Glutamatergic neuron (in vitro differentiated cells): ENCODE data around the gene IL36B. TPM values are rescaled to one million over a fixed set of nuclear protein-coding genes. Genes with fewer than 3 reads are reported as not detected.
A peak's percentile ranks its signal among the peaks of the same experiment; 100 is the strongest.

Experiments
- DNase-seq: peaks from one replicate; pipeline ENCODE4 v3.0.0; 2022
- H3K27ac Mint-ChIP-seq: one replicate; pipeline ENCODE4 v1.8.0; 2020; ENCODE audit warnings: mild to moderate bottlenecking, mixed read lengths, inconsistent platforms; ENCODE audit not compliant: unreplicated experiment
- H3K27me3 Mint-ChIP-seq: one replicate; pipeline ENCODE4 v1.8.0; 2020; ENCODE audit warnings: mild to moderate bottlenecking, moderate library complexity, mixed read lengths, inconsistent platforms; ENCODE audit not compliant: unreplicated experiment
- H3K36me3 Mint-ChIP-seq: one replicate; pipeline ENCODE4 v1.8.0; 2020; ENCODE audit warnings: mild to moderate bottlenecking, mixed read lengths, inconsistent platforms; ENCODE audit not compliant: unreplicated experiment
- H3K4me1 Mint-ChIP-seq: one replicate; pipeline ENCODE4 v1.8.0; 2020; ENCODE audit warnings: mild to moderate bottlenecking, low read depth, mixed read lengths, inconsistent platforms; ENCODE audit not compliant: unreplicated experiment
- H3K4me3 Mint-ChIP-seq: one replicate; pipeline ENCODE4 v1.8.0; 2020; ENCODE audit warnings: mild to moderate bottlenecking, mixed read lengths, inconsistent platforms; ENCODE audit not compliant: unreplicated experiment
- H3K9me3 Mint-ChIP-seq: one replicate; pipeline ENCODE4 v1.8.0; 2020; ENCODE audit warnings: mild to moderate bottlenecking, moderate library complexity, mixed read lengths, inconsistent platforms; ENCODE audit not compliant: unreplicated experiment
- CTCF ChIP-seq: fragments of 200-600 bp; sonication (generic); IDR thresholded peaks from one replicate; pipeline ENCODE4 v1.5.0; 2021; ENCODE audit not compliant: partially characterized antibody, unreplicated experiment
- total RNA-seq: library from RNA; stranded (reverse); fragmentation: NEBNext Ultra II Directional; extraction: Animal tissue kit (Norgen Biotek cat#: 25700); gene quantifications from one replicate; pipeline ENCODE4 v1.2.1, GENCODE V29; 2021; ENCODE audit not compliant: unreplicated experiment

Gene IL36B
- total RNA-seq, 1 donor from 2014 or later: not detected

GRCh38 chr2:113081488-113082210 lies 29.0 kb upstream of the IL36B start:
- H3K27ac Mint-ChIP-seq: no peak overlapping the region
- no peak for TF ChIP-seq CTCF
- no peaks in the 10 kb centered on the region for H3K4me1 Mint-ChIP-seq
- H3K27me3 Mint-ChIP-seq: no peaks in the 10 kb centered on the region
- DNase-seq: no peak
- H3K9me3 Mint-ChIP-seq: no peaks in the 10 kb centered on the region
- H3K4me3 Mint-ChIP-seq: no peak overlapping the region
- no peaks in the 10 kb centered on the region for H3K36me3 Mint-ChIP-seq

DNA sequence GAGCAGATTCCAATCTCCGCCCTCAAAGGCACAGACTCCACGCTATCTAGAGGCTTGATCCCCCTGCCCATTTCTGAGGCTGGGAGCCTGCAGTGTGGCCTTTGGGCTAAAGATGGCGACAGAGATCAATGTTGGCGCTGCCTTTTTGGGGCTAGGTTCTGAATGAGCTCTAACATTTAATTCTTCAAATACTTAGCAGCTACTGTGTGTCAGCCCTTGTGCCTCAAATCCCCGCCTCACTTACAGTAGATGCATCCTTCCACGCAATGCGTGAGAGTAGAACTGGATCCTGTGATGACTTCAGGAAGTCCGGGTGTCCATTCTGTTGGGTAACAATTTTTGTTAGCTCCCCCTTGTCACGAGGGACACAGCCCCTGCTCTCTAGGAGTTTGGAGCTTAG lies 27.5 kb upstream of the IL36B start:
- no peaks in the 10 kb centered on the region for H3K36me3 Mint-ChIP-seq
- H3K4me3 Mint-ChIP-seq: no peak overlapping the region
- peak; percentile 65 for TF ChIP-seq CTCF
- H3K27me3 Mint-ChIP-seq: no peaks in the 10 kb centered on the region
- peak; percentile 72 for DNase-seq
- H3K4me1 Mint-ChIP-seq: no peaks in the 10 kb centered on the region
- H3K27ac Mint-ChIP-seq: no peak overlapping the region
- H3K9me3 Mint-ChIP-seq: peaks cover 2% of the 10 kb centered on the region

- Mint-ChIP-seq H3K4me1 (no peaks in the 10 kb centered on the region), H3K9me3 (peaks cover 6% of the 10 kb centered on the region), H3K36me3 (no peaks in the 10 kb centered on the region), H3K27me3 (no peaks in the 10 kb centered on the region), H3K4me3 (no peak overlapping the region), H3K27ac (no peak overlapping the region)
- TF ChIP-seq CTCF: no peak
- DNase-seq: no peak
Measured at GRCh38 chr2:113079131-113079530, 26.5 kb upstream of the IL36B start.

DNA sequence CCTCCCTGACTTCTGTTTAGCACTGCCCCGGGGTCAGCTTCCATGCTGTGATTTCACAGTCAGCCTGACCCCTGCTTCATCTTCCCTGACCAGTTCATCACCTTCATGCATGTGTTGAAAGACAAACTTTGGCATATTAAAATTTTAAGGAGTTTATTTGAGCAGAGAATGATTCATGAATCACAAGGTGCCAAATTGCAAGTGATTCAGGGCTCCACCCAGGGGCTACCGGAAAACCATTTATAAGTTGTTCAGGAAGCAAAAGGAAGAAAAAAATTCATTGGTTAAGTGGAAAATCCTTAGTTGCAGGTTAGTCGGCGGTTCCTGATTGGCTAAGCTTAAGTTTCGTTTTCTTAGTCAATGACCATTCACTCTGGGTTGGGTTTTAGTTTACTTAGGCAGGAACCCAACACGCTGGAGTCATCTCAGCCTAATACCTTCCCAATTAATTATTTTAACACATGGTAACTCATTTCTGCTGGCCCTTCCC lies 25.7 kb upstream of the IL36B start:
- no peak for DNase-seq
- Mint-ChIP-seq H3K4me1 (no peaks in the 10 kb centered on the region), H3K27ac (no peak overlapping the region), H3K27me3 (no peaks in the 10 kb centered on the region), H3K36me3 (no peaks in the 10 kb centered on the region), H3K4me3 (no peak overlapping the region), H3K9me3 (peaks cover 6% of the 10 kb centered on the region)
- TF ChIP-seq CTCF: no peak

DNA sequence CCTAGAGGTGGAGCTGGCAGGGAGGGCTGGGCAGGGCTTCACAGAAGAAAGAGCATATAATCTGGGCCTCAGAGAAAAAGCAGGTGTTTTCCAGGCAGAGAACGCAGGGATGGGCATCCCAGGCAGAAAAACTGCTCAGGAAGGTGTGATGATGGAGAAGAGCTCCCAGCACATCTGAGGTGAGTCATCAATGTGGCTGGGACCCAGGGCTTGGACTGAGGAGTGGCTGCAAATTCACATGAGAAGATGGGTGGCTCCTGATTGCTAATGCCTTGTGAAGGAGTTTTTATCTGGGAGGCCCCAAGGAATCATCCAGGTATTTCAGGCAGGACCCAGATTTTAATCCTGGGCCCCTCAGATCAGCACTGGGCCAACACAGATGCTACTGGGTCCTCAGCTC lies 25.3 kb upstream of the IL36B start:
- Mint-ChIP-seq H3K36me3 (no peaks in the 10 kb centered on the region), H3K27me3 (no peaks in the 10 kb centered on the region), H3K9me3 (peaks cover 6% of the 10 kb centered on the region), H3K4me1 (no peaks in the 10 kb centered on the region), H3K27ac (no peak overlapping the region), H3K4me3 (no peak overlapping the region)
- TF ChIP-seq CTCF: no peak
- no peak for DNase-seq
